Transverse colon (tissue), 4 donors: ENCODE data around the gene APOBEC3H. TPM values are rescaled to one million over a fixed set of nuclear protein-coding genes. Genes with fewer than 3 reads are reported as not detected.
A peak's percentile ranks its signal among the peaks of the same experiment; 100 is the strongest.
"Not testable (repeated sequence)": the region's sequence is repeated elsewhere in the genome, so short reads cannot be mapped to it uniquely, and the experiment has no call there.

Experiments used
- DNase-seq: peaks from one replicate; pipeline ENCODE4 v3.0.0-alpha.2; 2019
- H3K27ac ChIP-seq, 4 donors: fragments of 200-600 bp; sonication (generic); 2 replicates each; pipeline ENCODE4 v1.5.1; 2016 to 2018; ENCODE audit warnings: inconsistent platforms in 4 of 4
- H3K27me3 ChIP-seq: fragments of 200-600 bp; sonication (generic); 2 replicates; pipeline ENCODE4 v1.5.1; 2017; ENCODE audit warnings: inconsistent platforms
- H3K36me3 ChIP-seq, 4 donors: fragments of 200-600 bp; sonication (generic); 2 replicates each; pipeline ENCODE4 v1.5.1; 2017 to 2019; ENCODE audit warnings: inconsistent platforms in 4 of 4
- H3K4me1 ChIP-seq, 4 donors: fragments of 200-600 bp; sonication (generic); 2 replicates each; pipeline ENCODE4 v1.5.1; 2017 to 2020; ENCODE audit warnings: inconsistent platforms in 4 of 4
- H3K4me3 ChIP-seq, 4 donors: fragments of 200-600 bp; sonication (generic); 1 replicate in 1 of 4; 2 replicates in 3 of 4; pipeline versions ENCODE4 v1.5.1 to v1.6.1; 2017 to 2019; ENCODE audit warnings: inconsistent platforms in 4 of 4
- H3K9me3 ChIP-seq, 2 donors: fragments of 200-600 bp; sonication (generic); 2 replicates each; pipeline ENCODE4 v1.5.1; 2017 to 2019; ENCODE audit warnings: inconsistent platforms in 2 of 2
- CTCF ChIP-seq, 5 experiments: fragments of 200-600 bp in 3 of 5; fragments of 450-650 bp in 2 of 5; sonication (generic) in 3 of 5; IDR thresholded peaks; 1 replicate in 2 of 5; 2 replicates in 3 of 5; pipeline ENCODE4 v1.5.1; 2016 to 2017; ENCODE audit warnings: antibody characterized with exemption in 5 of 5, inconsistent platforms in 3 of 5, mild to moderate bottlenecking in 2 of 5, moderate library complexity in 1 of 5
- EP300 ChIP-seq: sonication (generic); formaldehyde crosslinking; IDR thresholded peaks from one replicate; pipeline ENCODE4 v1.6.1; 2017; ENCODE audit warnings: antibody characterized with exemption, low read depth
- POLR2A ChIP-seq: fragments of 450-650 bp; IDR thresholded peaks from one replicate; pipeline ENCODE4 v1.6.1; 2016; ENCODE audit warnings: antibody characterized with exemption, mild to moderate bottlenecking, moderate library complexity
- POLR2AphosphoS5 ChIP-seq, 3 donors: sonication (generic); formaldehyde crosslinking; IDR thresholded peaks; one replicate each; pipeline ENCODE4 v1.6.1; 2016; ENCODE audit warnings: antibody characterized with exemption in 3 of 3
- WGBS, 2 donors: methylation state at CpG; one replicate each; pipeline ENCODE4 v1.1.5; 2018; ENCODE audit warnings: low coverage in 1 of 2; 5-methylcytosine and 5-hydroxymethylcytosine counted together
- in situ Hi-C, 4 donors: fragments of 200-750 bp; cut with MboI; loops; one replicate each; pipeline versions ENCODE4 v1.15.0 to v1.15.1; 2017; ENCODE audit warnings: low sequenced_read_pairs in 3 of 4, low pct_ligation_motif_present in 1 of 4, low pct_unique_long_range_greater_than_20kb in 1 of 4
- intact Hi-C: fragments of 100-400 bp; cut with DNase I; formaldehyde crosslinking; loops from one replicate; pipeline ENCODE4 v1.15.1; 2023; ENCODE audit warnings: low total_unique reads
- total RNA-seq, 4 donors: library from RNA; depleted of rRNA; stranded (reverse); fragments of >200 nt; gene quantifications; one replicate each; pipeline ENCODE4 v1.1.0, GENCODE V29; 2016

The APOBEC3H gene
- 1 to 10 TPM in 1 of 4 donors, under 1 TPM in 1, not detected in 2; 0.41 to 2.1 TPM for total RNA-seq

- no peak within 1 kb of the TSS for H3K4me3 ChIP-seq
- in situ Hi-C loops (no loop called here), intact Hi-C loops (no loop called here)
- no peaks in the 10 kb centered on the region for H3K36me3 ChIP-seq
- no peaks in the 10 kb centered on the region for H3K9me3 ChIP-seq
- H3K27ac ChIP-seq, result peak within 1 kb of the TSS in 3 of 4 donors; percentile 7 to 63 (median 35)
- WGBS, 2 donors, result 70 to 71% methylated on average over 2 to 9 of the region's 9 CpGs
- H3K27me3 ChIP-seq, result no peaks in the 10 kb centered on the region
- peak; percentile 41 for DNase-seq
- no peak for TF ChIP-seq EP300
- no peak for TF ChIP-seq POLR2AphosphoS5 (IDR thresholded peaks at IDR 0.05)
- no peak for TF ChIP-seq CTCF (IDR thresholded peaks at IDR 0.05)
- TF ChIP-seq POLR2A, result no peak
- peaks cover 0 to 20% (median 4%) of the 10 kb centered on the region in 4 donors for H3K4me1 ChIP-seq
These were observed at the start of gene APOBEC3H for GRCh38 chr22:39097098-39098020. Gene APOBEC3H, plus strand, starts transcription at chr22:39097244. Its CDS starts 3,035 bp downstream, at chr22:39100279.

DNA sequence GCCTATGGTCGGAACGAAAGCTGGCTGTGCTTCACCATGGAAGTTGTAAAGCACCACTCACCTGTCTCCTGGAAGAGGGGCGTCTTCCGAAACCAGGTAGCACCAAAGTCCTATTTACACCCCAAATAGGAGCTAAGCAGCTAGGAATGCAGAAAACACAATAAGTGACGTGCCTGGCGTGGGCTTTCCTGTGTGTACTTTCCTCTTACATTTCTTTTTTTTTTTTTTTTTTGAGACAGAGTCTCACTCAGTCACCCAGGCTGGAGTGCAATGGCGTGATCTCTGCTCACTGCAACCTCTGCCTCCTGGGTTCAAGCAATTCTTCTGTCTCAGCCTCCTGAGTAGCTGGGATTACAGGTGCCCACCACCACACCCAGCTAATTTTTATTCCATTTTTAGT is 47.6 kb upstream of the APOBEC3H start:
- in situ Hi-C loops, H3K9me3 ChIP-seq, H3K27ac ChIP-seq, H3K4me1 ChIP-seq, H3K27me3 ChIP-seq, DNase-seq, H3K4me3 ChIP-seq, intact Hi-C loops, H3K36me3 ChIP-seq: not testable (repeated sequence)
- WGBS, 2 donors, result 66 to 86% methylated on average over 4 to 7 of the region's 7 CpGs

GRCh38 chr22:39051844-39052495 is 45.1 kb upstream of the APOBEC3H start:
- H3K36me3 ChIP-seq, H3K27ac ChIP-seq, in situ Hi-C loops, H3K9me3 ChIP-seq, H3K4me3 ChIP-seq, H3K4me1 ChIP-seq, intact Hi-C loops, DNase-seq, H3K27me3 ChIP-seq: not testable (repeated sequence)
- 65% methylated on average over 18 of the region's 18 CpGs; no CpG with 5 or more reads in 1 of the 2 donors for WGBS, 2 donors

DNA sequence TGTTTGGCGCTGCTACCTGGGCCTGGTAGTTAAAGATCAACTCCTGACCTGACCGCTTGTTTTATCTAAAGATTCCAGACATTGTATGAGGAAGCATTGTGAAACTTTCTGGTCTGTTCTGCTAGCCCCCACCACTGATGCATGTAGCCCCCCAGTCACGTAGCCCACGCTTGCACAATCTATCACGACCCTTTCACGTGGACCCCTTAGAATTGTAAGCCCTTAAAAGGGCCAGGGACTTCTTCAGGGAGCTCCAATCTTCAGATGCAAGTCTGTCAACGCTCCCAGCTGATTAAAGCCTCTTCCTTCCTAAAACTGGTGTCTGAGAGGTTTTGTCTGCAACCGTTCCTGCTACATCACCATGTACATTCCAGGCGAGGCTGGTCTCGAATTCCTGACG is 41.4 kb upstream of the APOBEC3H start:
- WGBS, 2 donors, result 67 to 91% methylated on average over 2 to 11 of the region's 11 CpGs
- intact Hi-C loops, result no loop called here
- Histone ChIP-seq H3K4me3 (no peak overlapping the region), H3K4me1 (no peaks in the 10 kb centered on the region), H3K27ac (no peak overlapping the region), H3K36me3 (no peaks in the 10 kb centered on the region), H3K9me3 (no peaks in the 10 kb centered on the region), H3K27me3 (no peaks in the 10 kb centered on the region)
- TF ChIP-seq CTCF (IDR thresholded peaks at IDR 0.05) (no peak), POLR2A (no peak), EP300 (no peak), POLR2AphosphoS5 (IDR thresholded peaks at IDR 0.05) (no peak)
- in situ Hi-C loops, result no loop called here
- DNase-seq, result no peak

DNA sequence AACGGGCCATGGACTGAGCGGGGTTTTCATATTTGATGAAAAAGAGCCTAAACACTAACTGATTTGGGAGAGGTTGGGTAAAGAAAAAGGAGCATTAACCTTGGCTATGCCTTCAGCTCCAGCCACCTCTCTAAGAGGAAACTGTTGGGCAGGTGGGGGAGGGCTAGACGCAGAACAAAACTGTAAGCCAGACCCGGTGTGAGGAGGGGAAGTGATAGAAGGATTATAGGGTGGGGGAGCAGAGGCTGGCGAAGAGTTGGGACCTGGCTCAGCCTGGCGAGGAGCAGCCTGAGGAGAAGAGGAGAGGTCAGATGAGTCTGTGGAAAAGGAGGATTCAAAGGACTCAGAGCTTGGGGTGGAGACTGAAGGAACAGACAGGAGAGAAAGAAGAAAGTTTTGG is 35.8 kb upstream of the APOBEC3H start:
- intact Hi-C loops, H3K27ac ChIP-seq: not testable (repeated sequence)

GRCh38 chr22:39061951-39062350 is 35.1 kb upstream of the APOBEC3H start:
- intact Hi-C loops, in situ Hi-C loops, H3K27ac ChIP-seq, DNase-seq, H3K36me3 ChIP-seq, H3K27me3 ChIP-seq, H3K9me3 ChIP-seq, H3K4me1 ChIP-seq, H3K4me3 ChIP-seq: not testable (repeated sequence)
- WGBS, 2 donors, result 86 to 88% methylated on average over 10 of the region's 10 CpGs

More for the DNA sequence above, 35.8 kb upstream of the APOBEC3H start:
- H3K4me3 ChIP-seq, H3K4me1 ChIP-seq, DNase-seq, in situ Hi-C loops, H3K27me3 ChIP-seq, H3K9me3 ChIP-seq, H3K36me3 ChIP-seq: not testable (repeated sequence)
- WGBS, 2 donors, result 47 to 68% methylated on average over 4 to 6 of the region's 6 CpGs

- H3K36me3 ChIP-seq, H3K4me1 ChIP-seq, H3K27me3 ChIP-seq, DNase-seq, intact Hi-C loops, H3K4me3 ChIP-seq, H3K9me3 ChIP-seq, in situ Hi-C loops: not testable (repeated sequence)
- 83% methylated on average over 8 of the region's 8 CpGs; no CpG with 5 or more reads in 1 of the 2 donors for WGBS, 2 donors
- H3K27ac ChIP-seq, result peak overlapping the region in 1 of 4 donors; percentile 28
These were observed 33.1 kb upstream of the APOBEC3H start for GRCh38 chr22:39063904-39064303.
